ENCODE data around the gene DOCK11. TPM values are rescaled to one million over a fixed set of nuclear protein-coding genes. Genes with fewer than 3 reads are reported as not detected.

DOCK11 gene
- total and polyA plus RNA-seq, 2 donors (not counting 1 experiment from before 2014, with no cell fraction given), result 40.1 to 85.3 TPM

DNA sequence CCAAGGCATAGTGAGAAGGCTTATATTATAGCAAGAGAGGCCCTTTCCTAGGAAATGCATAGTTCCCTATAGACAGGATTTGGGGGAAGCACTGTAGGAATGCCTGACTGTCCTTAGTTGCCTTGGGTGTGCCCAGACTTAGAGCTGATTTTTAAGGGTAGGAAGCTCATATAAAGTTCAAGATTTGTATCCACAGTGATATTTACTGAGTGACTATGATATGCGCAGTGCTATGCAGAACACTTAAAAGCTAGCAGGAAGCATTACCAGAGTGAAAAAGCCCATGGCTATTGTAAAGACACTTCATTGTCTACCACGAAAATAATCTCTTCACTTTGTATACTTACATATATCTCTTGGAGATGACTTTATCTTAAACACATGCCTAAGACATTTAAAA is 181.7 kb downstream of the DOCK11 start:
- Histone ChIP-seq H3K9me3 (ENCODE audit: control insufficient read depth, insufficient read depth, low read depth, low read length) (no peaks in the 10 kb centered on the region), H3K4me3 (replicated peaks in 1 of 4; ENCODE audit: control extremely low read depth in 1 of 4, insufficient read depth in 1 of 4, low read depth in 3 of 4, low read length in 4 of 4) (no peak overlapping the region), H3K36me3 (ENCODE audit: control insufficient read depth, insufficient read depth, low read length) (peaks cover 2% of the 10 kb centered on the region), H3K27ac (ENCODE audit: insufficient read depth, low read length) (no peak overlapping the region), H4K20me1 (ENCODE audit: control insufficient read depth, extremely low read depth, insufficient read depth, low read length) (no peaks in the 10 kb centered on the region), H3K9ac (ENCODE audit: insufficient read depth, low read length) (no peak overlapping the region), H3K4me1 (ENCODE audit: control insufficient read depth, extremely low read depth, insufficient read depth, low read length) (no peaks in the 10 kb centered on the region), H2AFZ (ENCODE audit: low read length) (no peak overlapping the region), H3K4me2 (ENCODE audit: extremely low read depth, insufficient read depth, low read length) (no peak overlapping the region), H3K27me3 (ENCODE audit: control insufficient read depth, insufficient read depth, low read length) (no peaks in the 10 kb centered on the region), H3K79me2 (ENCODE audit: control insufficient read depth, insufficient read depth, low read length) (no peaks in the 10 kb centered on the region)
- no peak for DNase-seq (ENCODE audit: low read depth in 2 of 2)
- TF ChIP-seq CTCF (conservative IDR thresholded peaks at IDR 0.05 in 1 of 2, IDR thresholded peaks at IDR 0.05 in 1 of 2; ENCODE audit: low read depth in 1 of 2, low read length in 2 of 2) (no peak), EZH2 (IDR thresholded peaks at IDR 0.05; ENCODE audit: low read length, missing control alignments) (no peak)

- Histone ChIP-seq H2AFZ (ENCODE audit: low read length) (no peak overlapping the region), H3K9me3 (ENCODE audit: control insufficient read depth, insufficient read depth, low read depth, low read length) (no peaks in the 10 kb centered on the region), H3K4me3 (replicated peaks in 1 of 4; ENCODE audit: control extremely low read depth in 1 of 4, insufficient read depth in 1 of 4, low read depth in 3 of 4, low read length in 4 of 4) (no peak overlapping the region), H3K4me2 (ENCODE audit: extremely low read depth, insufficient read depth, low read length) (no peak overlapping the region), H3K36me3 (ENCODE audit: control insufficient read depth, insufficient read depth, low read length) (peaks cover 2% of the 10 kb centered on the region), H3K79me2 (ENCODE audit: control insufficient read depth, insufficient read depth, low read length) (no peaks in the 10 kb centered on the region), H3K4me1 (ENCODE audit: control insufficient read depth, extremely low read depth, insufficient read depth, low read length) (no peaks in the 10 kb centered on the region), H3K9ac (ENCODE audit: insufficient read depth, low read length) (no peak overlapping the region), H4K20me1 (ENCODE audit: control insufficient read depth, extremely low read depth, insufficient read depth, low read length) (no peaks in the 10 kb centered on the region), H3K27me3 (ENCODE audit: control insufficient read depth, insufficient read depth, low read length) (no peaks in the 10 kb centered on the region), H3K27ac (ENCODE audit: insufficient read depth, low read length) (no peak overlapping the region)
- DNase-seq (ENCODE audit: low read depth in 2 of 2), result no peak
- TF ChIP-seq EZH2 (IDR thresholded peaks at IDR 0.05; ENCODE audit: low read length, missing control alignments) (no peak), CTCF (conservative IDR thresholded peaks at IDR 0.05 in 1 of 2, IDR thresholded peaks at IDR 0.05 in 1 of 2; ENCODE audit: low read depth in 1 of 2, low read length in 2 of 2) (no peak)
Measured at GRCh38 chrX:118679290-118679689, 183.7 kb downstream of the DOCK11 start.

DNA sequence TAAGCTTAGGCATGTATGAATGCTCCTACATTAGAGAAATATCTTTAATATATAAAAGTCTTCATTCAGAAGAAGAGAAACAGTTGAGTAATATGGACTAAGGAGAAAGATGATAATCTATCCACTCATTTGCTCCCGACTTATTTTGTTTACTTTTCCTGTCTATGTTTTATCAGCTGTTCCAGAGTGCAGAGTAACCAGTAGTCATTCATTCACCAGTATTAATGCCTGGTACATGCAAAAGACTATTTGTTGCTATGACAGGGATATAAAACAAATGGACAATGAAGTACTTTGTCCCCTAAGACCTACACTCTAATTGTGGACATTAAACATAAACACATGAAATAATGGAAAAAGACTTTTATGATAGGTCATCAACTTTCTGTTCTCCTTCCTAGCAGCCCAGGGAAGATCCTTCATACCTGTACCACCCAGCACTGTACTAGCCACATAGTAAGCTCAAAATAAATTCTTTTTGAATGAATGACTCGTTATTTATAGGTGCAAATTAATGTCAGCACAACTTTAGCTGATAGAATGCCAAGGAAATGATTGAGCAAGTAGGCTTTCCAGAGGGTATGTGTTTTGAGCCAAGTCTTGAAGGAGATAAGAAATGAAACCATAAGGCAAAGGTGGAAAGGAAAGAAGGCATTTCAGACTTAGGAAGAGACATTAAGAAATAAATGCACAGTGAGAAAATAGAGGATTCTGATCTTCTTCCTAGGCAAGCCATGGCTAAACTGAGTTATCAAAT is 186.8 kb downstream of the DOCK11 start:
- Histone ChIP-seq H3K27ac (ENCODE audit: insufficient read depth, low read length) (no peak overlapping the region), H3K4me3 (replicated peaks in 1 of 4; ENCODE audit: control extremely low read depth in 1 of 4, insufficient read depth in 1 of 4, low read depth in 3 of 4, low read length in 4 of 4) (no peak overlapping the region), H3K36me3 (ENCODE audit: control insufficient read depth, insufficient read depth, low read length) (no peaks in the 10 kb centered on the region), H3K9me3 (ENCODE audit: control insufficient read depth, insufficient read depth, low read depth, low read length) (no peaks in the 10 kb centered on the region), H4K20me1 (ENCODE audit: control insufficient read depth, extremely low read depth, insufficient read depth, low read length) (no peaks in the 10 kb centered on the region), H3K79me2 (ENCODE audit: control insufficient read depth, insufficient read depth, low read length) (no peaks in the 10 kb centered on the region), H2AFZ (ENCODE audit: low read length) (no peak overlapping the region), H3K4me1 (ENCODE audit: control insufficient read depth, extremely low read depth, insufficient read depth, low read length) (no peaks in the 10 kb centered on the region), H3K27me3 (ENCODE audit: control insufficient read depth, insufficient read depth, low read length) (no peaks in the 10 kb centered on the region), H3K4me2 (ENCODE audit: extremely low read depth, insufficient read depth, low read length) (no peak overlapping the region), H3K9ac (ENCODE audit: insufficient read depth, low read length) (no peak overlapping the region)
- no peak for TF ChIP-seq CTCF (conservative IDR thresholded peaks at IDR 0.05 in 1 of 2, IDR thresholded peaks at IDR 0.05 in 1 of 2; ENCODE audit: low read depth in 1 of 2, low read length in 2 of 2)
- DNase-seq (ENCODE audit: low read depth in 2 of 2), result no peak

Measured in fibroblast of lung (primary cell).